SK-N-SH (cell line): ENCODE measurements around the gene MARVELD1. TPM values are rescaled to one million over a fixed set of nuclear protein-coding genes. Genes with fewer than 3 reads are reported as not detected.

ENCODE experiments used
- CTCF ChIA-PET: fragments of 300-600, 350-600 bp; formaldehyde crosslinking; extraction: SDS; loops from one replicate; lab custom pipeline; 2021; lab: Yijun Ruan, JAX
- POLR2A ChIA-PET: fragments of 350-600 bp; sonication (Branson Sonifier 250); formaldehyde crosslinking; extraction: SDS; loops from one replicate; lab custom pipeline; 2020; ENCODE audit warnings: antibody characterized with exemption, inconsistent platforms; lab: Yijun Ruan, JAX
- DNase-seq: peaks from one replicate; pipeline ENCODE4 v3.0.0; 2012
- H2AFZ ChIP-seq: fragments of 200-600 bp; sonication (generic); 2 replicates; pipeline ENCODE4 v1.8.1; 2016; ENCODE audit warnings: antibody characterized with exemption, mild to moderate bottlenecking, low read depth
- H3F3A ChIP-seq: fragments of 200-600 bp; sonication (generic); replicated peaks from 2 replicates; pipeline ENCODE3; 2016; ENCODE audit warnings: antibody characterized with exemption, mild to moderate bottlenecking; ENCODE audit not compliant: insufficient read depth
- H3K27ac ChIP-seq, 2 experiments: fragments of 200-500 bp in 1 of 2; fragments of 200-600 bp in 1 of 2; sonication (Bioruptor generic) in 1 of 2; sonication (generic), shearing (Covaris generic) in 1 of 2; 2 replicates each; pipeline versions ENCODE4 v1.5.1 to v1.6.1; 2014 to 2016; ENCODE audit warnings: low read depth in 2 of 2, inconsistent platforms in 1 of 2, low read length in 1 of 2, mild to moderate bottlenecking in 1 of 2, mixed read lengths in 1 of 2
- H3K27me3 ChIP-seq: fragments of 200-600 bp; sonication (generic), shearing (Covaris generic); 2 replicates; pipeline ENCODE4 v1.6.1; 2016; ENCODE audit warnings: mixed run types; ENCODE audit not compliant: insufficient read depth
- H3K36me3 ChIP-seq, 2 experiments: fragments of 200-500 bp in 1 of 2; fragments of 200-600 bp in 1 of 2; sonication (Bioruptor generic) in 1 of 2; sonication (generic) in 1 of 2; replicated peaks in 1 of 2; 2 replicates each; pipeline versions ENCODE3 to v1.5.1; 2014 to 2016; ENCODE audit warnings: low read length in 1 of 2, mild to moderate bottlenecking in 1 of 2; ENCODE audit not compliant: insufficient read depth in 2 of 2, control insufficient read depth in 1 of 2
- H3K4me1 ChIP-seq, 2 experiments: fragments of 200-500 bp in 1 of 2; fragments of 200-600 bp in 1 of 2; sonication (Bioruptor generic) in 1 of 2; sonication (generic), shearing (Covaris generic) in 1 of 2; 2 replicates each; pipeline versions ENCODE4 v1.5.1 to v1.6.1; 2014 to 2016; ENCODE audit warnings: low read depth in 1 of 2, low read length in 1 of 2, mixed run types in 1 of 2; ENCODE audit not compliant: insufficient read depth in 2 of 2, control insufficient read depth in 1 of 2
- H3K4me2 ChIP-seq: fragments of 200-600 bp; sonication (generic), shearing (Covaris generic); 2 replicates; pipeline ENCODE4 v1.6.1; 2017; ENCODE audit warnings: mixed run types
- H3K4me3 ChIP-seq, 2 experiments: fragments of 200-500 bp in 1 of 2; fragments of 200-600 bp in 1 of 2; sonication (Bioruptor generic) in 1 of 2; sonication (generic), shearing (Covaris generic) in 1 of 2; 2 replicates each; pipeline versions ENCODE4 v1.5.1 to v1.8.1; 2014 to 2016; ENCODE audit warnings: low read depth in 2 of 2, inconsistent platforms in 1 of 2, low read length in 1 of 2, mild to moderate bottlenecking in 1 of 2, mixed read lengths in 1 of 2, moderate library complexity in 1 of 2
- H3K79me2 ChIP-seq: fragments of 200-600 bp; sonication (generic); 2 replicates; pipeline ENCODE4 v1.8.1; 2017; ENCODE audit warnings: mild to moderate bottlenecking; ENCODE audit not compliant: insufficient read depth
- H3K9ac ChIP-seq: fragments of 200-600 bp; sonication (generic); 2 replicates; pipeline ENCODE4 v1.6.1; 2017; ENCODE audit warnings: mixed run types
- H3K9me2 ChIP-seq: fragments of 200-600 bp; sonication (generic); 2 replicates; pipeline ENCODE4 v1.6.1; 2017; ENCODE audit warnings: mixed run types
- H3K9me3 ChIP-seq: fragments of 200-600 bp; sonication (generic); 2 replicates; pipeline ENCODE4 v1.6.1; 2017; ENCODE audit warnings: mixed run types, mild to moderate bottlenecking, moderate library complexity
- H4K20me1 ChIP-seq: fragments of 200-600 bp; sonication (generic); 2 replicates; pipeline ENCODE4 v1.6.1; 2017; ENCODE audit warnings: mild to moderate bottlenecking, mixed run types; ENCODE audit not compliant: insufficient read depth
- CHD2 ChIP-seq: fragments of 150-350 bp; IDR thresholded peaks from 2 replicates; pipeline ENCODE4 v1.6.1; 2018; ENCODE audit warnings: low read length; ENCODE audit not compliant: partially characterized antibody
- EP300 ChIP-seq, 2 experiments: IDR thresholded peaks; 2 replicates each; pipeline versions ENCODE4 v1.4.0 to v1.6.1; 2012; ENCODE audit warnings: borderline replicate concordance in 1 of 2, low read depth in 1 of 2, low read length in 1 of 2
- EZH2phosphoT487 ChIP-seq: fragments of 200-600 bp; sonication (generic); IDR thresholded peaks from 2 replicates; pipeline ENCODE4 v1.6.1; 2017; ENCODE audit warnings: low read depth, mixed run types, mild to moderate bottlenecking, antibody characterized with exemption, moderate library complexity, borderline replicate concordance
- FOSL2 ChIP-seq: IDR thresholded peaks from 2 replicates; pipeline ENCODE4 v1.4.0; 2012; ENCODE audit warnings: low read depth, mild to moderate bottlenecking, moderate library complexity, borderline replicate concordance
- FOXJ3 ChIP-seq: sonication (generic); formaldehyde crosslinking; IDR thresholded peaks from 2 replicates; pipeline ENCODE4 v1.5.1; 2020; ENCODE audit warnings: mild to moderate bottlenecking, missing genetic modification reagents
- FOXM1 ChIP-seq: IDR thresholded peaks from 2 replicates; pipeline ENCODE4 v1.4.0; 2012; ENCODE audit warnings: low read depth, mild to moderate bottlenecking
- IRF3 ChIP-seq: fragments of 150-350 bp; IDR thresholded peaks from 2 replicates; pipeline ENCODE4 v1.6.1; 2016; ENCODE audit warnings: mild to moderate bottlenecking, low read depth, low read length
- JUND ChIP-seq: IDR thresholded peaks from 2 replicates; pipeline ENCODE4 v1.4.0; 2012
- MAX ChIP-seq: IDR thresholded peaks from 2 replicates; pipeline ENCODE4 v1.4.0; 2012; ENCODE audit warnings: low read depth
- MXI1 ChIP-seq: IDR thresholded peaks from 2 replicates; pipeline ENCODE4 v1.6.1; 2012; ENCODE audit warnings: mild to moderate bottlenecking, low read depth, low read length, improper control_type of control experiment
- NFIC ChIP-seq: IDR thresholded peaks from 2 replicates; pipeline ENCODE4 v1.4.0; 2012; ENCODE audit warnings: borderline replicate concordance
- PBX3 ChIP-seq: IDR thresholded peaks from 2 replicates; pipeline ENCODE4; 2012
- RAD21 ChIP-seq: IDR thresholded peaks from 2 replicates; pipeline ENCODE4 v1.6.1; 2012; ENCODE audit warnings: mild to moderate bottlenecking, low read length
- REST ChIP-seq: IDR thresholded peaks from 2 replicates; pipeline ENCODE4 v1.6.1; 2012; ENCODE audit warnings: mild to moderate bottlenecking, low read depth, low read length, moderate library complexity
- RFX5 ChIP-seq: IDR thresholded peaks from 2 replicates; pipeline ENCODE4 v1.6.1; 2012; ENCODE audit warnings: mild to moderate bottlenecking, improper control_type of control experiment, low read length
- SIN3A ChIP-seq: IDR thresholded peaks from 2 replicates; pipeline ENCODE4 v1.6.1; 2012; ENCODE audit warnings: low read depth, mild to moderate bottlenecking, low read length, moderate library complexity, borderline replicate concordance
- TEAD4 ChIP-seq: IDR thresholded peaks from 2 replicates; pipeline ENCODE4 v1.4.0; 2012; ENCODE audit warnings: mild to moderate bottlenecking, borderline replicate concordance; ENCODE audit not compliant: insufficient read depth
- USF1 ChIP-seq: IDR thresholded peaks from 2 replicates; pipeline ENCODE4 v1.4.0; 2012; ENCODE audit warnings: low read depth, borderline replicate concordance
- YY1 ChIP-seq: IDR thresholded peaks from 2 replicates; pipeline ENCODE4 v1.4.0; 2012; ENCODE audit warnings: low read depth, mild to moderate bottlenecking
- WGBS: methylation state at CpG from one replicate; pipeline ENCODE4 v1.1.6; 2017; ENCODE audit warnings: low lambda C conversion rate; 5-methylcytosine and 5-hydroxymethylcytosine counted together
- polyA plus RNA-seq, 3 experiments: library from polyadenylated mRNA; depleted of rRNA; stranded (reverse); fragments of >200 nt; gene quantifications; 2 replicates each; pipeline ENCODE4 v1.2.3, GENCODE V29; 2012

Gene MARVELD1
- polyA plus RNA-seq, 1 of the 3 experiments (the other 2 are of a cell fraction) = 53.0 TPM

GRCh38 chr10:97726636-97727178 lies 13.2 kb downstream of the MARVELD1 start:
- Histone ChIP-seq H3K36me3 (no peaks in the 10 kb centered on the region), H3K9me3 (no peaks in the 10 kb centered on the region), H3K4me1 (no peaks in the 10 kb centered on the region), H3K27ac (no peak overlapping the region; a peak in 1 of 4 replicates), H4K20me1 (no peaks in the 10 kb centered on the region), H3K9ac (no peak overlapping the region), H3K4me2 (no peak overlapping the region), H3K79me2 (no peaks in the 10 kb centered on the region), H2AFZ (no peak overlapping the region), H3K9me2 (no peaks in the 10 kb centered on the region), H3K27me3 (no peaks in the 10 kb centered on the region), H3K4me3 (no peak overlapping the region), H3F3A (peaks cover 3% of the 10 kb centered on the region)
- CTCF ChIA-PET = interaction anchor here (0.7 to 15.2 kb wide), 5 partner anchors 14 to 301 kb away, joined by 3 to 687 read pairs (median 4); partner anchors contain the start of genes AVPI1 and MARVELD1
- no peak for TF ChIP-seq FOSL2
- no peak for TF ChIP-seq USF1
- TF ChIP-seq TEAD4 = no peak
- no peak for TF ChIP-seq MAX
- TF ChIP-seq EZH2phosphoT487 = no peak
- no peak for TF ChIP-seq FOXM1
- 92% methylated on average over 8 of the region's 8 CpGs for WGBS
- POLR2A ChIA-PET = no interaction called here
- no peak for DNase-seq

GRCh38 chr10:97729014-97729413 lies 15.5 kb downstream of the MARVELD1 start:
- ChIA-PET CTCF (interaction anchor here (1.2 to 15.2 kb wide), 2 partner anchors 16 to 157 kb away, joined by 3 to 687 read pairs; partner anchors contain the start of gene MARVELD1), POLR2A (no interaction called here)
- 94% methylated on average over 5 of the region's 5 CpGs for WGBS
- no peaks in the 10 kb centered on the region for H3K79me2 ChIP-seq
- no peak overlapping the region for H3K4me2 ChIP-seq
- no peak overlapping the region for H2AFZ ChIP-seq
- no peaks in the 10 kb centered on the region for H3K36me3 ChIP-seq
- H3K4me1 ChIP-seq = no peaks in the 10 kb centered on the region
- no peak overlapping the region for H3K27ac ChIP-seq
- H3K9me3 ChIP-seq = no peaks in the 10 kb centered on the region
- H3K9ac ChIP-seq = no peak overlapping the region
- no peaks in the 10 kb centered on the region for H3K27me3 ChIP-seq
- peaks cover 3% of the 10 kb centered on the region for H3F3A ChIP-seq
- no peak for DNase-seq
- TF ChIP-seq CHD2 (no peak), RFX5 (no peak), REST (no peak), JUND (no peak), EP300 (IDR thresholded peaks at IDR 0.05; ENCODE audit: borderline replicate concordance in 1 of 2, low read depth in 1 of 2, low read length in 1 of 2) (no peak), IRF3 (no peak), YY1 (no peak), NFIC (no peak), FOXJ3 (CRISPR knock-in tag) (no peak), RAD21 (no peak), SIN3A (no peak), MXI1 (no peak), PBX3 (no peak)
- H3K4me3 ChIP-seq = no peak overlapping the region
- H3K9me2 ChIP-seq = no peaks in the 10 kb centered on the region
- no peaks in the 10 kb centered on the region for H4K20me1 ChIP-seq
